D341Med (cell line): ENCODE results near the gene TOM1.

Experiments used
- DNase-seq: peaks from one replicate; pipeline ENCODE4 v3.0.0; 2012; ENCODE audit warnings: low spot score

TOM1 gene

GRCh38 chr22:35307372-35307771 is 7.7 kb downstream of the TOM1 start:
- no peak for DNase-seq

GRCh38 chr22:35307892-35308291 is 8.2 kb downstream of the TOM1 start:
- no peak for DNase-seq

GRCh38 chr22:35308480-35309021 is 8.9 kb downstream of the TOM1 start:
- no peak for DNase-seq

GRCh38 chr22:35310556-35311550 is 11.2 kb downstream of the TOM1 start:
- DNase-seq, result no peak

- DNase-seq, result no peak
Observed at GRCh38 chr22:35311551-35311999, 11.9 kb downstream of the TOM1 start.

- no peak for DNase-seq
Observed at GRCh38 chr22:35312198-35313059, 12.7 kb downstream of the TOM1 start.

- DNase-seq, result no peak
Observed at GRCh38 chr22:35313311-35314121, 13.8 kb downstream of the TOM1 start.

- DNase-seq, result no peak
Observed at GRCh38 chr22:35314161-35314942, 14.7 kb downstream of the TOM1 start.

- DNase-seq, result no peak
Observed at GRCh38 chr22:35315141-35315854, 15.6 kb downstream of the TOM1 start.

GRCh38 chr22:35315855-35316745 is 16.4 kb downstream of the TOM1 start:
- no peak for DNase-seq

- DNase-seq, result no peak
Observed at GRCh38 chr22:35316751-35317150, 17.1 kb downstream of the TOM1 start.

- no peak for DNase-seq
Observed at GRCh38 chr22:35317680-35318290, 18.1 kb downstream of the TOM1 start.

GRCh38 chr22:35318346-35319215 is 18.9 kb downstream of the TOM1 start:
- no peak for DNase-seq

GRCh38 chr22:35319244-35319985 is 19.7 kb downstream of the TOM1 start:
- no peak for DNase-seq

- DNase-seq, result no peak
Observed at GRCh38 chr22:35322126-35322525, 22.4 kb downstream of the TOM1 start.

- no peak for DNase-seq
Observed at GRCh38 chr22:35322893-35323292, 23.2 kb downstream of the TOM1 start.

- DNase-seq, result no peak
Observed at GRCh38 chr22:35323305-35323704, 23.6 kb downstream of the TOM1 start.
